Effector memory CD4-positive, alpha-beta T cell (primary cell): ENCODE measurements around the gene UGT3A2.

ENCODE experiments used
- DNase-seq, 3 donors: peaks; one replicate each; pipeline ENCODE4 v3.0.0-alpha.2; 2020
- H3K27ac ChIP-seq: 2 replicates; pipeline ENCODE4 v1.7.0; 2013; ENCODE audit warnings: mild to moderate bottlenecking, low read length, moderate library complexity; ENCODE audit not compliant: insufficient read depth, poor library complexity, severe bottlenecking
- H3K27me3 ChIP-seq: replicated peaks from 2 replicates; pipeline ENCODE4 v1.7.0; 2013; ENCODE audit warnings: mild to moderate bottlenecking, low read length; ENCODE audit not compliant: insufficient read depth, control insufficient read depth, poor library complexity, severe bottlenecking
- H3K36me3 ChIP-seq: 2 replicates; pipeline ENCODE4 v1.7.0; 2013; ENCODE audit warnings: mild to moderate bottlenecking, low read length, moderate library complexity; ENCODE audit not compliant: control insufficient read depth, insufficient read depth
- H3K4me1 ChIP-seq: 2 replicates; pipeline ENCODE4 v1.7.0; 2013; ENCODE audit warnings: low read length, mild to moderate bottlenecking; ENCODE audit not compliant: control insufficient read depth, insufficient read depth, poor library complexity, severe bottlenecking
- H3K4me3 ChIP-seq: 2 replicates; pipeline ENCODE4 v1.7.0; 2013; ENCODE audit warnings: low read length, low read depth, mild to moderate bottlenecking; ENCODE audit not compliant: insufficient read depth, poor library complexity, severe bottlenecking
- H3K9me3 ChIP-seq: 2 replicates; pipeline ENCODE4 v1.7.0; 2013; ENCODE audit warnings: mild to moderate bottlenecking, low read length, moderate library complexity; ENCODE audit not compliant: control insufficient read depth

Gene UGT3A2

DNA sequence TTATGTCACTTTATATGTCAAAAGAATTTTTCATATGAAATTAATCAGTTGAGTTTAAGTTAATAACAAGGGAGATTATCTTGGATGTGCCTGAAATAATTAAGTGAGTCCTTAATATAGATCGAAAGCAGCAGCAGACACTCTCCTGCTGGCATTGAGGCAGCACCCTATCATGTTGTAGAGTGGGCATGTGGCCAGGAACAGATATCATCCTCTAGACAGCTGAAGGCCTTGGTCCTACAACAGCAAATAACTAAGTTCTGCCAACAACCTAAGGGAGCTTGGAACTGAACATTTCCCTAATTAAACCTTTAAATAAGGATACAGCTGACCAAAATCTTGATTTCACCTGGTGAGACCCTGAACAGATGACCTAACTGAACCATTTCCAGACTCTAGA is 49.7 kb downstream of the UGT3A2 start:
- Histone ChIP-seq H3K4me3 (no peak overlapping the region), H3K36me3 (no peaks in the 10 kb centered on the region), H3K27me3 (no peaks in the 10 kb centered on the region), H3K9me3 (peaks cover 4% of the 10 kb centered on the region), H3K4me1 (no peaks in the 10 kb centered on the region), H3K27ac (no peak overlapping the region)
- DNase-seq, result no peak

DNA sequence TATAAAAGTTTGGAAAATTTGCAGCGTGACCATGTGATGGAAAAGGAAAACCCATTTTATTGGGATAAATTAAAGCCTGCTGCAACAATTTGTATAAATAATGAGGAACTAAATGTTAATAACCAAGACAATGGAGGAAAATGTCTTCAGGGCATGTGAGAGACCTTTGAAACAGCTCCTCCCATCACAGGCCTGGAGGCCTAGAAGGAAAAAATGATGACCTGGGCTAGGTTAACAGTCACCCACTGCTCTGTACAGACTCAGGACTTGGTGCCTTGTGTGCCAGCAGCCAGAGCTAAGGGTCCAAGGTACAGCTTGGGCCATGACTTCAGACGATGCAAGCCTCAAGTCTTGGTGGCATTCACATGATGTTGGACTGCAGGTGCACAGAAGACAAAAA is 53.5 kb downstream of the UGT3A2 start:
- Histone ChIP-seq H3K27me3 (no peaks in the 10 kb centered on the region), H3K4me1 (no peaks in the 10 kb centered on the region), H3K9me3 (peaks cover 4% of the 10 kb centered on the region), H3K36me3 (no peaks in the 10 kb centered on the region), H3K27ac (no peak overlapping the region), H3K4me3 (no peak overlapping the region)
- no peak for DNase-seq

DNA sequence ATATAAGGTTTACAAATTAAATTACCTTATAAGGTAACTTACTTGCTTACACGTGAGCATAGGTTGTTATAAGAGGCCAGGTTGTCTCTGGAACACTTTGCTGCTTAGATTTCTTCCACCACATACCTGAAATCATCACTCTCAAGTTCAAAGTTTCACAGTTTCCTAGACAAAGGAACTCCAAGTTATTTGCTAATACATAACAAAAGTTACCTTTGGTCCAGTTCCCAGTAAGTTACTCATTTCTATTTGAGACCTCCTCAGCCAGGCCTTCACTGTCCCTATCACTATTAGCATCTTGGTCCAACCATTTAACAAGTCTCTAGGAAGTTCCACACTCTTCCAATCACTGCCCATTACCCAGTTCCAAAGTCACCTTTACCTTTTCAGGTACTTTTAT is 57.0 kb downstream of the UGT3A2 start:
- DNase-seq, result no peak
- H3K36me3 ChIP-seq, result no peaks in the 10 kb centered on the region
- H3K9me3 ChIP-seq, result no peaks in the 10 kb centered on the region
- no peaks in the 10 kb centered on the region for H3K27me3 ChIP-seq
- H3K4me1 ChIP-seq, result no peaks in the 10 kb centered on the region
- no peak overlapping the region for H3K27ac ChIP-seq
- no peak overlapping the region for H3K4me3 ChIP-seq

DNA sequence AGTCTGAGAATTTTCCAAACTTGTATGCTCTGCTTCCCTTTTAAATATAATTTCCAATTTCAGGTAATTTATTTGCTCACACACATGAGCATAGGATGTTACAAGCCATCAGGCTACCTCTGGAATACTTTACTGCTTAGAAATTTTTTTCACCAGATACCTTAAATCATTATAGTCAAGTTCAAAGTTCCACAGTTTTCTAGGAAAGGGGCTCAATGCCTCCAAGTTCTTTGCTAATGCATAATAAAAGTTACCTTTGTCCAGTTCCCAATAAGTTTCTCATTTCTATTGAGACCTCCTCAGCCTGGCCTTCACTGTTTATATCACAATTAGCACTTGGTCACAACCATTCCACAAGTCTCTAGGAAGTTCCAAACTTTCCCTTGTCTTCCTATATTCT is 59.3 kb downstream of the UGT3A2 start:
- Histone ChIP-seq H3K9me3 (no peaks in the 10 kb centered on the region), H3K27me3 (no peaks in the 10 kb centered on the region), H3K4me1 (no peaks in the 10 kb centered on the region), H3K36me3 (no peaks in the 10 kb centered on the region), H3K4me3 (no peak overlapping the region), H3K27ac (no peak overlapping the region)
- DNase-seq, result no peak

DNA sequence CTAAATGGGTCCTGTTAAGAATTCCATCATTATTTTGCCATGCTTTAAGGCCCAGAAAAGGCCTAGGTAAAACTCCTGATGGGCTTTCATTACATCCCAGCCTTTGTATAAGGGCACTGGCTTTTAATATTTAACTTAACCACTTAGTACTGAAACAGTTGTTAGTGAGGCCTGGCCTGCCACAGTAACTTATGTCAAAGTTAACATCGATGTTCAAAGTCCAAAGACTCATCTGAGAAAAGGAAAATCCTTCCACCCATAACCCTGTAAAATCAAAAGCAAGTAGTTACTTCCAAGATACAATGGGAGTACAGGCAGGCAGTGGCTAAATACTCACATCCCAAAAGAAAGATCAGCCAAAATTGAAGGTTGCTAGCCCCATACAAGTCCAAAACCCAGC is 60.5 kb downstream of the UGT3A2 start:
- Histone ChIP-seq H3K27me3 (no peaks in the 10 kb centered on the region), H3K4me1 (no peaks in the 10 kb centered on the region), H3K9me3 (no peaks in the 10 kb centered on the region), H3K36me3 (no peaks in the 10 kb centered on the region), H3K27ac (no peak overlapping the region), H3K4me3 (no peak overlapping the region)
- no peak for DNase-seq

DNA sequence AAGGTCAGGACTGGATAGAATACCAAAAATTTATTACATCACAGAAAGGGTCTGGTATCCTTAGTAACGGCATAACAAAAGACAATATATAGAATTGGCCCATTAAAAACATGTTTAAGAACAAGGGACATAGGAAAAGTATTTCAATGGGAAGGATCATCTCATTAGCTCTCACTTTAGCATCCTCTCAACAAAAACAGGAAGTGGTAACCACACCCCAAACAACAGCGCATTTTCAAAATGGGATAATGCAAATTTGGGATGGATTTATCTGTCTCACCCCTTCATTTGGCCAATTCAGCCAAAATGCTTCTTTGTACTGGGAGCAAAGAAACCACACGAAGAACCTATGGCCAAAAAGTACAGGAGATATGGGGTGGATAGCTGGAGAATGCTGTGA is 65.7 kb downstream of the UGT3A2 start:
- no peaks in the 10 kb centered on the region for H3K27me3 ChIP-seq
- DNase-seq, result no peak
- no peaks in the 10 kb centered on the region for H3K36me3 ChIP-seq
- H3K4me3 ChIP-seq, result no peak overlapping the region
- no peaks in the 10 kb centered on the region for H3K4me1 ChIP-seq
- no peaks in the 10 kb centered on the region for H3K9me3 ChIP-seq
- H3K27ac ChIP-seq, result no peak overlapping the region

DNA sequence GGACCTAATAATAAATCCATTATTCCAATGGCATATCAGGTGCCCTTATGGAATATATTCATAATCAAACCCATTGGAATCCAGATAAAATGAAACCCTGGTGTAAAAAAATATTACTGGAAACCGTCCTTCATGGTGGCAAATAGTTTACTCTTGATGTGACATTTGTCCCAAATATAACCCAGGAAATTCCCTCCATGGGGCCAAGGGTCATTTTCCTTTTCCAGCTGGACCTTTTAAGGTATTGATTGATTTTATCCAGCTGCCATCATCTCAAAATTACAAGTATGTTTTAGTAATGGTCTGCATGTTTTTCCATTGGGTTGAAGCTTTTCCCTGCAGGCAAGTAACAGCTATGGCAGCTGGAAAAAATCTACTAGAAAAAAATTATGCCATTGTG is 67.1 kb downstream of the UGT3A2 start:
- Histone ChIP-seq H3K9me3 (no peaks in the 10 kb centered on the region), H3K4me3 (no peak overlapping the region), H3K36me3 (no peaks in the 10 kb centered on the region), H3K4me1 (no peaks in the 10 kb centered on the region), H3K27ac (no peak overlapping the region), H3K27me3 (no peaks in the 10 kb centered on the region)
- DNase-seq, result no peak

DNA sequence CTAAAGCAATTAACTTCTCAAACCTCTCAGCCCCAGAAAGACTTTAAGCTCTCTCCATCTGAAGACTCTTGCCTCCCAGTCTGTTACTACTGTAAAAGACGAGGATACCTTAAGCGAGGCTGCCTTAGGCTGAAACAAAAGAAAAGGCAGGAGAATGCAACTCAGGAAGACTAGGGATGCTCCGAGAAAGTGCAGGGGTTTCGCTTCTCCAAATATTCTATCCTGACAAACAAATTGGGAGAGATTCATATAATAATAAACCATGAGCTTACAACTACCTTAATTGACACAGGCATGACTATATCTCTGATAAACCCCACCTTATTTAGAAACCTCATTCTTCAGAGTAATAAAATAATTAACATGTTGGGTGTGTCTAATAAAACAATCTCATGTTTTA is 70.6 kb downstream of the UGT3A2 start:
- no peak for DNase-seq
- H3K4me3 ChIP-seq, result no peak overlapping the region
- H3K4me1 ChIP-seq, result no peaks in the 10 kb centered on the region
- no peaks in the 10 kb centered on the region for H3K36me3 ChIP-seq
- H3K27me3 ChIP-seq, result no peaks in the 10 kb centered on the region
- no peaks in the 10 kb centered on the region for H3K9me3 ChIP-seq
- no peak overlapping the region for H3K27ac ChIP-seq

DNA sequence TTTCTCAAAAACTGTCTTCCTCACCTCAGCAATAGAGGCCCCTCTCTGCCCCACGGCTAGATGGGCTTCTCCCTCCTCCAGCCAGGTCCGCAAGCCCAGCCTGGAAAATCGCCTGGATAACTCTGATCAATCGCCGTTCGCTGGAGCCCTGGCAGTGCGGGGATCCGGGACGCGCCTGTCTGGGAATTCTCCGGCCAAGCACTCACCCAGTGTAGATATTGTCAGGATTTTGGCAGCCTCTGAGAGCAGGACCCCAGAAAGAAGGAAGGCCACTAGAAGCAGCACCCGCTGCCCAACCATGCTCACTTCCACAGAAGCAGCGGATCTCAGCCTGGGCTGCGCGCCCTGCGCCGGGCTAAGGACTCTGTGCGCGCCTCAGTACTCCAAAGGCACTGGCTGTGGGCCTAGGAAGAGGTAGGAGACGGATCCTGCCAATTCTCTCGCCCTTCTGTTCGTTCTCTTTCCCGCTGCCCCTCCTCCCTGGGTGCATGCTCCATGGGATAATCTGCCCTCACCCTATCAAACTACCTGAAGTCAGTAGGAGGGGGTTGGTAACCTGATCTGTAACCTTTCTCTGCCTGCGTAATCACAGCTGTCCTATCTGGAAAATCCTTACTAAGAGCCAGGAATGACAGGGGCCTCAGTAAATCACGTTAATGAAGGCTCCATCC is 75.6 kb downstream of the UGT3A2 start, which contains the start of gene UGT3A1:
Gene UGT3A1 (minus strand): TSS at position 450 of the 671 bp plus-strand sequence. CDS start 150 bp downstream, at position 300.
- Histone ChIP-seq H3K4me3 (no peak within 1 kb of the TSS), H3K27me3 (no peaks in the 10 kb centered on the region), H3K27ac (no peak within 1 kb of the TSS), H3K4me1 (no peaks in the 10 kb centered on the region), H3K9me3 (no peaks in the 10 kb centered on the region), H3K36me3 (no peaks in the 10 kb centered on the region)
- DNase-seq, result no peak

DNA sequence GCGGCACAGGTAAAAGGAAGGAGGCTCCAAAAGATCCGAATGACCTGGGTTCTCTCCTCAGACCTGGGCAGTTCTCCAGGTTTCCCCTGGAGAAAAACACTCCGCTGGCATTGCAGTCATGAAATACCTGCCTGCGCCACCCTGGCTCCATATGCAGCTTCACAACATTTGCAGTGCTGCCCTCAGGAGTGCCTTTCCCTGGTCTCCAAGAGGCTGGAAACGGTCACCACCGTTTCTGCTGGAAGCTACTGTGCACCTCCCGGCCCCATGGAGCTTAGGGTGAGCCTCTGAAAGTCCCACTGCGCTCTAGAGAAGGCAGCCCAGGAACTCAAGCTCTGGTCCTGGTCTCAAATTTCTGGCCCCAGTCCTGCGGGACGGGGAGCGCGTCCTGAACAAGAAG is 76.2 kb downstream of the UGT3A2 start:
- DNase-seq, result no peak
- no peaks in the 10 kb centered on the region for H3K36me3 ChIP-seq
- no peak overlapping the region for H3K27ac ChIP-seq
- no peak overlapping the region for H3K4me3 ChIP-seq
- no peaks in the 10 kb centered on the region for H3K4me1 ChIP-seq
- no peaks in the 10 kb centered on the region for H3K27me3 ChIP-seq
- no peaks in the 10 kb centered on the region for H3K9me3 ChIP-seq
